DND-41 (cell line): Measurements from ENCODE around the gene NTM.

Experiments used
- ATAC-seq: fragments of 200-7000 bp; cut with Tn5 transposase; 3 replicates; pipeline ENCODE4 v1.9.1; 2021; ENCODE audit warnings: low read depth; ENCODE audit not compliant: insufficient read depth
- DNase-seq: peaks from one replicate; pipeline ENCODE4 v3.0.0-alpha.2; 2020
- H2AFZ ChIP-seq: 2 replicates; pipeline ENCODE4 v1.6.0; 2012; ENCODE audit warnings: low read depth, low read length
- H3K27ac ChIP-seq: 2 replicates; pipeline ENCODE4 v1.5.1; 2012; ENCODE audit warnings: low read length, inconsistent platforms
- H3K27me3 ChIP-seq: fragments of 200-600 bp; sonication (generic); 2 replicates; pipeline ENCODE4 v1.6.0; 2012; ENCODE audit warnings: low read length, mild to moderate bottlenecking, inconsistent platforms; ENCODE audit not compliant: insufficient read depth, poor library complexity
- H3K36me3 ChIP-seq: 2 replicates; pipeline ENCODE4 v1.5.1; 2012; ENCODE audit warnings: low read length, inconsistent platforms; ENCODE audit not compliant: insufficient read depth
- H3K4me1 ChIP-seq: 2 replicates; pipeline ENCODE4 v1.5.1; 2012; ENCODE audit warnings: mild to moderate bottlenecking, low read length; ENCODE audit not compliant: insufficient read depth
- H3K4me2 ChIP-seq: 2 replicates; pipeline ENCODE4 v1.6.0; 2012; ENCODE audit warnings: mild to moderate bottlenecking, moderate library complexity, low read length, inconsistent platforms; ENCODE audit not compliant: insufficient read depth
- H3K4me3 ChIP-seq, 2 experiments: fragments of 200-600 bp in 1 of 2; shearing (Covaris generic) in 1 of 2; 2 replicates each; pipeline ENCODE4 v1.5.1; 2012 to 2016; ENCODE audit warnings: inconsistent platforms in 2 of 2, low read length in 2 of 2, mild to moderate bottlenecking in 2 of 2, low read depth in 1 of 2, moderate library complexity in 1 of 2
- H3K79me2 ChIP-seq: 2 replicates; pipeline ENCODE4 v1.6.0; 2012; ENCODE audit warnings: low read length, inconsistent platforms; ENCODE audit not compliant: insufficient read depth
- H3K9ac ChIP-seq: 2 replicates; pipeline ENCODE4 v1.6.0; 2012; ENCODE audit warnings: low read depth, mild to moderate bottlenecking, inconsistent platforms, low read length, moderate library complexity
- H3K9me3 ChIP-seq: 2 replicates; pipeline ENCODE4 v1.5.1; 2012; ENCODE audit warnings: low read length, moderate library complexity, mild to moderate bottlenecking, inconsistent platforms; ENCODE audit not compliant: insufficient read depth, severe bottlenecking
- H4K20me1 ChIP-seq: 2 replicates; pipeline ENCODE4 v1.6.0; 2012; ENCODE audit warnings: low read length; ENCODE audit not compliant: insufficient read depth
- EZH2 ChIP-seq: IDR thresholded peaks from 3 replicates; pipeline ENCODE4 v1.6.1; 2012; ENCODE audit warnings: borderline replicate concordance, low read depth, mild to moderate bottlenecking, moderate library complexity, low read length, inconsistent platforms; ENCODE audit not compliant: severe bottlenecking
- TF ChIP-seq, protein P1 (sequence below): IDR thresholded peaks from 2 replicates; pipeline ENCODE4 v1.5.1; 2012; ENCODE audit warnings: borderline replicate concordance, low read length, moderate library complexity, mild to moderate bottlenecking; ENCODE audit not compliant: poor library complexity, severe bottlenecking; ENCODE audit errors: extremely low read depth

The NTM gene

DNA sequence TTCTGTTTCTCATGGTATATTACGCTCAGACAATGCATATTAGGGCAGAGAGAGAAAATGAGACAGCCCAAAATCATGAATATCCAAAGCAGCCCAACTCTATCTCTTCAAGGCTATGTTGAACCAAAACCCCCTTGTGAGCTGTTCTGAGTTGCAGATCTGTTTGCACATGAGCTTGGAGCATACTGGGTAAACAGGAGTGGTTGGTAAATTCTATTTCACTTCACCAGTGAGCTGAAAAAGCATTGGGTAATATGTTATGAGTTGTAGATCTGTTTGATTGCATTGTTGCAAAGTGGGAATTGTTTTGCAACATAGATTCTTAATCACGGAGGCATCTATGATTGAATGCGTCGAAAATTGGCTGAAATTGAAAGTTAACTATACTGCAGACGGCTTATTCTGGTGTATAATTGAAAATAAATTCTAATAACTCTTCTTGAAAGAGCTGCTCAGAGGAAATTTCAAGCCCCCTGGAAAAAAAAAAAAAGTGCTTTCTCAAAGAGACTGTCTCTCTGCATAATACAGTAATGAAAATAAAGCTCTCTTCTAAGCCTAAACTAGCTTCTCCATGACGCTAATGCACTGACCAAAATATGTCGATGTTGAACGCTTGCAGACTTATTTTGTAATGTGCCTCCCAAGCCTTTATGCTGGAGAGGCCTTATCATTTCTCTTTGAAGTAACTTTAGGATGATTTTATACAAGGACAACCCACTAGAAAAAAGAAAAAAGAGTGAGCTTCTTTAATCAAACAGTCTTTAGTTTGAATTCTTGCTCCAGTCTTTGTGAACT lies 263.7 kb downstream of the NTM start:
- H3K79me2 ChIP-seq = no peaks in the 10 kb centered on the region
- H2AFZ ChIP-seq = no peak overlapping the region
- H3K4me2 ChIP-seq = no peak overlapping the region
- H3K27me3 ChIP-seq = no peaks in the 10 kb centered on the region
- ATAC-seq (no peak), DNase-seq (no peak)
- H3K9me3 ChIP-seq = no peaks in the 10 kb centered on the region
- TF ChIP-seq, protein P1, sequence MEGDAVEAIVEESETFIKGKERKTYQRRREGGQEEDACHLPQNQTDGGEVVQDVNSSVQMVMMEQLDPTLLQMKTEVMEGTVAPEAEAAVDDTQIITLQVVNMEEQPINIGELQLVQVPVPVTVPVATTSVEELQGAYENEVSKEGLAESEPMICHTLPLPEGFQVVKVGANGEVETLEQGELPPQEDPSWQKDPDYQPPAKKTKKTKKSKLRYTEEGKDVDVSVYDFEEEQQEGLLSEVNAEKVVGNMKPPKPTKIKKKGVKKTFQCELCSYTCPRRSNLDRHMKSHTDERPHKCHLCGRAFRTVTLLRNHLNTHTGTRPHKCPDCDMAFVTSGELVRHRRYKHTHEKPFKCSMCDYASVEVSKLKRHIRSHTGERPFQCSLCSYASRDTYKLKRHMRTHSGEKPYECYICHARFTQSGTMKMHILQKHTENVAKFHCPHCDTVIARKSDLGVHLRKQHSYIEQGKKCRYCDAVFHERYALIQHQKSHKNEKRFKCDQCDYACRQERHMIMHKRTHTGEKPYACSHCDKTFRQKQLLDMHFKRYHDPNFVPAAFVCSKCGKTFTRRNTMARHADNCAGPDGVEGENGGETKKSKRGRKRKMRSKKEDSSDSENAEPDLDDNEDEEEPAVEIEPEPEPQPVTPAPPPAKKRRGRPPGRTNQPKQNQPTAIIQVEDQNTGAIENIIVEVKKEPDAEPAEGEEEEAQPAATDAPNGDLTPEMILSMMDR = no peak
- no peak for TF ChIP-seq EZH2
- no peaks in the 10 kb centered on the region for H3K36me3 ChIP-seq
- H3K27ac ChIP-seq = peak overlapping the region; percentile 39; the same call in 1 of the 2 replicates
- H3K9ac ChIP-seq = no peak overlapping the region
- H3K4me1 ChIP-seq = peaks cover 55% of the 10 kb centered on the region
- H4K20me1 ChIP-seq = no peaks in the 10 kb centered on the region
- H3K4me3 ChIP-seq = no peak overlapping the region

DNA sequence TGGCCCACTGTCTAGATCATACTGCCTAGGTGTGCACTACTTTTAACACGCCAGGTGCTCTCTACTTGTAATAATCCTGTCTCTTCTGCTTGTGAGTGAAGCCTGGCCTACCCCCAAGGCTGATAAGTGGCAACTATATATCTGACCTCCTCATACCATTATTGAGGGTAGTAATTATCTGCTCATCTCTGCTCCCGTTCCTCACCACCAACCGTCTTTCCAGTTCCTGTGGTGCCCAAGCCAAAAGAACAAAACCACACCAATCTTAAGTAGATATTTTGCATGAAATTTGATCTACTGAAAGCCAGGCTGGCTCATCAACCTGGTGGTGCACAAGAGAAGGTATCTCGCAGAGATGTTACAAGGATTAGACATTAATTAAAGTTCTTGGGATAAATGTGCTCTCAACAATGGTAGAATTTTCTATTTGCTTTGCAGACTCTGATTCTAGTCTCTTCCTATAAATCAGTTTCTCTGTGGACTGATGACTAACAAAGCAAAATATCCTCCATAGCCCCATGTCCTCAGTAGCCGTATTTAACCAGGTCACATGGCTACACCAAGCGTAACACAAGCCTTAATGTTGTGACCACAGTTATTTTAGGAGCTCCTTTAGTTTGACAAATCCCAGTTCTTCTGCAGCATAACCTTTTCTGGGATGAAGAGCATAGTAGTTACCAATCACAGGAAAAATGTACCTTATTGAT lies 267.2 kb downstream of the NTM start:
- peak overlapping the region; percentile 47 for H3K4me2 ChIP-seq
- H3K27ac ChIP-seq = peak overlapping the region; percentile 87
- ATAC-seq (peak; percentile 79), DNase-seq (peak; percentile 54)
- H3K4me3 ChIP-seq = no peak overlapping the region
- H3K36me3 ChIP-seq = no peaks in the 10 kb centered on the region
- no peaks in the 10 kb centered on the region for H3K79me2 ChIP-seq
- no peaks in the 10 kb centered on the region for H3K9me3 ChIP-seq
- H3K9ac ChIP-seq = peak overlapping the region; percentile 38; the same call in 1 of the 2 replicates
- no peak overlapping the region for H2AFZ ChIP-seq
- TF ChIP-seq, protein P1 = no peak
- no peak for TF ChIP-seq EZH2
- peaks cover 72% of the 10 kb centered on the region for H3K4me1 ChIP-seq
- no peaks in the 10 kb centered on the region for H4K20me1 ChIP-seq
- no peaks in the 10 kb centered on the region for H3K27me3 ChIP-seq

DNA sequence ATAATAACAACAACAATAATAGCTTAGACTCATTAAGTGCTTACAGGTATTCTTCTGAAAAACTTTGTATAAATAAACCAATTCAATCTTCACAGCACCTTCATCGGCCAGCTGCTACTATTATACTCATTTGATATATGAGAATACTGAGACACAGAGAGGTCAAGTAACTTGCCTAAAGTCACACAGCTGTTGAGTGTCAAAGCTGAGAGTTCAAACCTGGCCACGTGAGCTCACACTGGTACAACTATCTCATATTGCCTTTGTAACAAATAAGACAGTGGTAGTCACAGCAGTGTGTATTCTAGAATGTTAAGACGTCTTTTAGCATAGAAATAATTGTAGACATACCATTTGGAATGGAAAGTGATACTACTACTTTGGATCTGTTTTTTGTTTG lies 268.5 kb downstream of the NTM start:
- Histone ChIP-seq H3K79me2 (no peaks in the 10 kb centered on the region), H3K9ac (no peak overlapping the region), H3K9me3 (no peaks in the 10 kb centered on the region), H4K20me1 (no peaks in the 10 kb centered on the region), H3K4me3 (no peak overlapping the region), H2AFZ (no peak overlapping the region), H3K4me2 (no peak overlapping the region), H3K27ac (peak overlapping the region; percentile 53), H3K27me3 (no peaks in the 10 kb centered on the region), H3K4me1 (peaks cover 60% of the 10 kb centered on the region), H3K36me3 (no peaks in the 10 kb centered on the region)
- DNase-seq (no peak), ATAC-seq (no peak)
- TF ChIP-seq EZH2 = no peak
- TF ChIP-seq, protein P1 = no peak
